ENCODE measurements around the gene MAOB. TPM values are rescaled to one million over a fixed set of nuclear protein-coding genes. Genes with fewer than 3 reads are reported as not detected.
"Not testable (repeated sequence)": the region's sequence is repeated elsewhere in the genome, so short reads cannot be mapped to it uniquely, and the experiment has no call there.

Gene MAOB
- polyA plus RNA-seq = 1 to 10 TPM; 1.6 to 7.5 TPM

DNA sequence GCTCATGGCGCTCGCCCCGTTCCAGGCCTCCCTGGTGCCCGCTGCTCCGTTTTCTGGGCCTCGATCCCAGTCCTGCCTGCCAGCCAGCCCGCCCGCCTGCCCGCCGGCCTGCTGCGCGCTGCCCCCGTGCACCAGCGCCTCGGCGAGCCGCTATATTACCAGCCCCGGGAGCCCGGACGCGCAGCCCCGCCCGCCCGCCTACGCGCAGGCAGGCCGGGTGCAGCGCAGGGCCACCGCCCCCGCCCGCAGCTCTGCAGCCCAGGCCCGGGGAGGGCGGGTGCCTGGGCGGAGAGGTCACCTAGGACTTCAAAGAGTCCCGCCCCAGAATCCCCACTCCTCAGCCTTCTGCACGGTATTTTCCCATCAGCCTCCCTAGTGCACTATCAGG, at the start of gene MAOB:
MAOB (minus strand) TSS at position 157 of the 388 bp plus-strand sequence; CDS start at position 6, 151 bp downstream.
- Histone ChIP-seq H3K36me3 (ENCODE audit: control insufficient read depth in 2 of 2, insufficient read depth in 2 of 2, low read length in 1 of 2) (no peaks in the 10 kb centered on the region), H3K4me3 (ENCODE audit: low read depth in 1 of 2, low read length in 2 of 2) (peak within 1 kb of the TSS; percentile 25 to 50), H3K27ac (ENCODE audit: low read depth in 2 of 2, low read length in 1 of 2) (peak within 1 kb of the TSS; percentile 27 to 30), H3K9me3 (ENCODE audit: control insufficient read depth in 2 of 2, insufficient read depth in 1 of 2, low read depth in 1 of 2, low read length in 1 of 2) (no peaks in the 10 kb centered on the region), H3K4me1 (ENCODE audit: control insufficient read depth in 2 of 2, insufficient read depth in 2 of 2, low read length in 1 of 2) (peaks cover 0 to 2% of the 10 kb centered on the region in 2 donors), H3K27me3 (ENCODE audit: control insufficient read depth in 1 of 2, insufficient read depth in 2 of 2, low read length in 2 of 2) (peaks cover 0 to 6% of the 10 kb centered on the region in 2 donors)
- WGBS, 2 donors = 2 to 20% methylated on average over 33 to 36 of the region's 36 CpGs

- not testable (repeated sequence) for H3K27me3 ChIP-seq (ENCODE audit: control insufficient read depth in 1 of 2, insufficient read depth in 2 of 2, low read length in 2 of 2); H3K9me3 ChIP-seq (ENCODE audit: control insufficient read depth in 2 of 2, insufficient read depth in 1 of 2, low read depth in 1 of 2, low read length in 1 of 2); H3K4me3 ChIP-seq (ENCODE audit: low read depth in 1 of 2, low read length in 2 of 2); H3K27ac ChIP-seq (ENCODE audit: low read depth in 2 of 2, low read length in 1 of 2); H3K36me3 ChIP-seq (ENCODE audit: control insufficient read depth in 2 of 2, insufficient read depth in 2 of 2, low read length in 1 of 2); H3K4me1 ChIP-seq (ENCODE audit: control insufficient read depth in 2 of 2, insufficient read depth in 2 of 2, low read length in 1 of 2)
- WGBS, 2 donors = 80 to 82% methylated on average over 3 of the region's 3 CpGs
These were observed 39.8 kb upstream of the MAOB start for GRCh38 chrX:43922032-43922431.

DNA sequence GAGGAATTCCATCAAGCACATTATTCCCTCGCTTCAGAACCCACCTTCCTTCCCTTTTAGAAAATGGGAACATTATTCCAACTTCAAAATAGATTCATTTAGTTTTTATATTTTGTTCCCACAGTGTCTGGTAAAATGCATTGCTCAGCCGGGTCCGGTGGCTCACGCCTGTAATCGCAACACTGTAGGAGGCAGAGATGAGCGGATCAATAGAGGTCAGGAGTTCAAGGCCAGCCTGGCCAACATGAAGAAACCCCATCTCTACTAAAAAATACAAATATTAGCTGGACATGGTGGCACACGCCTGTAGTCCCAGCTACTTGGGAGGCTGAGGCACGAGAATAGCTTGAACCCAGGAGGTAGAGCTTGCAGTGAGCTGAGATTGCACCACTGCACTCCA, 28.5 kb upstream of the MAOB start:
- H3K27ac ChIP-seq (ENCODE audit: low read depth in 2 of 2, low read length in 1 of 2); H3K36me3 ChIP-seq (ENCODE audit: control insufficient read depth in 2 of 2, insufficient read depth in 2 of 2, low read length in 1 of 2); H3K4me3 ChIP-seq (ENCODE audit: low read depth in 1 of 2, low read length in 2 of 2); H3K27me3 ChIP-seq (ENCODE audit: control insufficient read depth in 1 of 2, insufficient read depth in 2 of 2, low read length in 2 of 2); H3K4me1 ChIP-seq (ENCODE audit: control insufficient read depth in 2 of 2, insufficient read depth in 2 of 2, low read length in 1 of 2); H3K9me3 ChIP-seq (ENCODE audit: control insufficient read depth in 2 of 2, insufficient read depth in 1 of 2, low read depth in 1 of 2, low read length in 1 of 2): not testable (repeated sequence)
- 79 to 95% methylated on average over 8 of the region's 8 CpGs for WGBS, 2 donors

- no peak overlapping the region for H3K27ac ChIP-seq (ENCODE audit: low read depth in 2 of 2, low read length in 1 of 2)
- H3K9me3 ChIP-seq (ENCODE audit: control insufficient read depth in 2 of 2, insufficient read depth in 1 of 2, low read depth in 1 of 2, low read length in 1 of 2) = no peaks in the 10 kb centered on the region
- H3K36me3 ChIP-seq (ENCODE audit: control insufficient read depth in 2 of 2, insufficient read depth in 2 of 2, low read length in 1 of 2) = no peaks in the 10 kb centered on the region
These were observed 27.8 kb upstream of the MAOB start for GRCh38 chrX:43910012-43910411.

GRCh38 chrX:43909141-43909540, 26.9 kb upstream of the MAOB start:
- H3K4me3 ChIP-seq (ENCODE audit: low read depth in 1 of 2, low read length in 2 of 2) = no peak overlapping the region
- H3K4me1 ChIP-seq (ENCODE audit: control insufficient read depth in 2 of 2, insufficient read depth in 2 of 2, low read length in 1 of 2) = no peaks in the 10 kb centered on the region
- no peak overlapping the region for H3K27ac ChIP-seq (ENCODE audit: low read depth in 2 of 2, low read length in 1 of 2)
- no peaks in the 10 kb centered on the region for H3K9me3 ChIP-seq (ENCODE audit: control insufficient read depth in 2 of 2, insufficient read depth in 1 of 2, low read depth in 1 of 2, low read length in 1 of 2)
- H3K27me3 ChIP-seq (ENCODE audit: control insufficient read depth in 1 of 2, insufficient read depth in 2 of 2, low read length in 2 of 2) = peaks cover 0 to 3% of the 10 kb centered on the region in 2 donors
- WGBS, 2 donors = 92 to 97% methylated on average over 1 of the region's 1 CpG
- H3K36me3 ChIP-seq (ENCODE audit: control insufficient read depth in 2 of 2, insufficient read depth in 2 of 2, low read length in 1 of 2) = no peaks in the 10 kb centered on the region

More at GRCh38 chrX:43910012-43910411, 27.8 kb upstream of the MAOB start:
- H3K27me3 ChIP-seq (ENCODE audit: control insufficient read depth in 1 of 2, insufficient read depth in 2 of 2, low read length in 2 of 2) = peaks cover 0 to 3% of the 10 kb centered on the region in 2 donors
- H3K4me1 ChIP-seq (ENCODE audit: control insufficient read depth in 2 of 2, insufficient read depth in 2 of 2, low read length in 1 of 2) = no peaks in the 10 kb centered on the region
- 44 to 63% methylated on average over 1 of the region's 1 CpG for WGBS, 2 donors
- H3K4me3 ChIP-seq (ENCODE audit: low read depth in 1 of 2, low read length in 2 of 2) = no peak overlapping the region

DNA sequence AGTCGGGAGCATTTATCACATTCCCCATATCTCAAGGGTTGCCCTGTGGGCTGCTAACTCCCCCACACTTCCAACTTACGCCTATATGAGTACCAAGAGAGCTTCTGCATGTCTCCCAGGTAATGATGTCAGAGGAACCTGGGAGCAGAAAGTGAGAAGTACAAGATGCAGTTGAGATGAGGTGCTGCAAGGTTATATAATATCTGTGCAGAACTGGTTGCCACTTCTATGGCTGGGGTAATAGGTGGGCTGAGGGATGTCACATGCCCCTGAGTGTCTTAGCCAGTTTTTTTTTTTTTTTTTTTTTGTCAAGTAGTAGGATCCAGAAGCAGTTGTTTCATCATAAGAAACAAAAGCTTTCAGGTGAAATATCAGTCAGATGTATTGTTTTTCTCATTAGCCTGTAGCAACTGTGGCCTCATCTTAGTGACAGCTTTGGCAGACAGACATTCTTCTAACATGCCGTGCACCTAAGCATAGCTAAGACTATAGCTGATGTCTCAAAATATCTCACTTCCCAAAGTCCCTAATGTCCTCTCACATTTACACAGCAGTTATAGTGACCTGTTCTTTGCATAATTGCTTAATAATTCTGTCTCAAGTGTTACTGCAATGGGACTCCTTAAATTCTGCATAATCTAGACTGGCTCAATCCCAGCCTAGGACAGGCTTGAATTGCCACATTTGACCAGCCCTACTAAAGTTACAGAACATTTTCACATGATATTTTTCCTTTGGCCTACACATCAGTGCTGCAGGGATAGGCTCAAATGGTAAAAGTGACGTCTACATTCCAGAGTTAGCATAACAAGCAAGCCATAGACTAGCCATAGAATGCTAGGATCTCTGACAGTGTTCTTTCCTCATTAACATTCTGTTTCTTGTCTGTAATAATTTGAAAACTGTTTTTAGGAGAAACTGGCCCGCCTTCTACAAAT, 17.9 kb upstream of the MAOB start:
- Histone ChIP-seq H3K9me3 (ENCODE audit: control insufficient read depth in 2 of 2, insufficient read depth in 1 of 2, low read depth in 1 of 2, low read length in 1 of 2) (no peaks in the 10 kb centered on the region), H3K4me1 (ENCODE audit: control insufficient read depth in 2 of 2, insufficient read depth in 2 of 2, low read length in 1 of 2) (no peaks in the 10 kb centered on the region), H3K27me3 (ENCODE audit: control insufficient read depth in 1 of 2, insufficient read depth in 2 of 2, low read length in 2 of 2) (peaks cover 0 to 4% of the 10 kb centered on the region in 2 donors), H3K4me3 (ENCODE audit: low read depth in 1 of 2, low read length in 2 of 2) (no peak overlapping the region), H3K27ac (ENCODE audit: low read depth in 2 of 2, low read length in 1 of 2) (no peak overlapping the region), H3K36me3 (ENCODE audit: control insufficient read depth in 2 of 2, insufficient read depth in 2 of 2, low read length in 1 of 2) (no peaks in the 10 kb centered on the region)
- 68 to 85% methylated on average over 5 of the region's 5 CpGs for whole genome bisulfite sequencing, 2 donors

GRCh38 chrX:43898406-43899035, 16.3 kb upstream of the MAOB start:
- Histone ChIP-seq H3K9me3 (ENCODE audit: control insufficient read depth in 2 of 2, insufficient read depth in 1 of 2, low read depth in 1 of 2, low read length in 1 of 2) (no peaks in the 10 kb centered on the region), H3K36me3 (ENCODE audit: control insufficient read depth in 2 of 2, insufficient read depth in 2 of 2, low read length in 1 of 2) (no peaks in the 10 kb centered on the region)
- 66 to 85% methylated on average over 5 of the region's 5 CpGs for WGBS, 2 donors

DNA sequence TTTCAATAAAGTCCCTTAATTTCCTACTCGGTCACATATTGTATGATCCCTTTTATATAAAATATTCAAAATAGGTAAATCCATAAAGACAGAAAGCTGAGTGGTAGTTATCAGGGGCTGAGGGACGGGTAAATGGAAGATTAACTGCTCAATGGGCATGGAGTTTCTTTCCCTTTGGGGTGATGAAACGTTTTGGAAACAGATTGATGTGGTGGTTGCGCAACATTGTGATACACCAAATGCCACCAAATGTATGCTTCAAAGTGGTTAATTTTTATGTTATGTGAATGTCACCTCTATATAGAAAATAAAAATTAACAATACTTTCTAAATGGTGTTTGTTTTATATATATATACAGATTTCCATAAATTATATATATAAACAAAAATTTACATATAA, 15.0 kb upstream of the MAOB start:
- Histone ChIP-seq H3K4me3 (ENCODE audit: low read depth in 1 of 2, low read length in 2 of 2) (no peak overlapping the region), H3K36me3 (ENCODE audit: control insufficient read depth in 2 of 2, insufficient read depth in 2 of 2, low read length in 1 of 2) (no peaks in the 10 kb centered on the region), H3K4me1 (ENCODE audit: control insufficient read depth in 2 of 2, insufficient read depth in 2 of 2, low read length in 1 of 2) (no peaks in the 10 kb centered on the region), H3K27ac (ENCODE audit: low read depth in 2 of 2, low read length in 1 of 2) (no peak overlapping the region), H3K27me3 (ENCODE audit: control insufficient read depth in 1 of 2, insufficient read depth in 2 of 2, low read length in 2 of 2) (peaks cover 0 to 4% of the 10 kb centered on the region in 2 donors), H3K9me3 (ENCODE audit: control insufficient read depth in 2 of 2, insufficient read depth in 1 of 2, low read depth in 1 of 2, low read length in 1 of 2) (no peaks in the 10 kb centered on the region)
- WGBS, 2 donors = 67 to 76% methylated on average over 4 of the region's 4 CpGs

More at GRCh38 chrX:43898406-43899035, 16.3 kb upstream of the MAOB start:
- H3K4me1 ChIP-seq (ENCODE audit: control insufficient read depth in 2 of 2, insufficient read depth in 2 of 2, low read length in 1 of 2) = no peaks in the 10 kb centered on the region
- H3K27ac ChIP-seq (ENCODE audit: low read depth in 2 of 2, low read length in 1 of 2) = no peak overlapping the region
- H3K27me3 ChIP-seq (ENCODE audit: control insufficient read depth in 1 of 2, insufficient read depth in 2 of 2, low read length in 2 of 2) = no peaks in the 10 kb centered on the region
- no peak overlapping the region for H3K4me3 ChIP-seq (ENCODE audit: low read depth in 1 of 2, low read length in 2 of 2)

DNA sequence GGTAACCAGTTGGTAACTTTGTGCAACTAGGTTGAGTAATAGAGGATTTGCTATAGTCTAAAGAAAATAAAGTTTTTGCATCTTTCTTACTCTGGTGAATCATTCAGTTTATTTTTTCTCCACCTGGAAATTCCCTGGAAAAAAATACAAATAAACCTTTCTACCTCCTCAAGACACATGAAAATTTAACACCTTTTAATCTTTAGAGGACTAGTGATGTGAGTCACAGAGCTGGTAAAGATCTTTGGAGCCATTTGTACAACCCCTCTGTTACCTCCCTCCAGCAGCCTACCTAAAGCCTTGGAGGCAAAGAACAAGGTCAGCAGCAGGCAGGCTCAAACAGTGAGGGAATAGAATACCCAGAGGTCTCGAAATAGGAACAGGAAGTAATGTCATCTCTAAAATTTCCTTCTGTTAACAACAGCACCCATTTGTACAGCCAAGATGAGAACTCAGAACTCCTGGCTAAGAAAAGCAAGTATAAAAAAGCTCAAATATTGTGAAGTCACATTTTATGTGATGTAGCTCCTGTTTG, 10.2 kb upstream of the MAOB start:
- no peaks in the 10 kb centered on the region for H3K9me3 ChIP-seq (ENCODE audit: control insufficient read depth in 2 of 2, insufficient read depth in 1 of 2, low read depth in 1 of 2, low read length in 1 of 2)
- H3K4me3 ChIP-seq (ENCODE audit: low read depth in 1 of 2, low read length in 2 of 2) = no peak overlapping the region
- H3K4me1 ChIP-seq (ENCODE audit: control insufficient read depth in 2 of 2, insufficient read depth in 2 of 2, low read length in 1 of 2) = no peaks in the 10 kb centered on the region
- no peaks in the 10 kb centered on the region for H3K36me3 ChIP-seq (ENCODE audit: control insufficient read depth in 2 of 2, insufficient read depth in 2 of 2, low read length in 1 of 2)
- 21 to 26% methylated on average over 1 of the region's 1 CpG for WGBS, 2 donors
- peaks cover 0 to 4% of the 10 kb centered on the region in 2 donors for H3K27me3 ChIP-seq (ENCODE audit: control insufficient read depth in 1 of 2, insufficient read depth in 2 of 2, low read length in 2 of 2)
- no peak overlapping the region for H3K27ac ChIP-seq (ENCODE audit: low read depth in 2 of 2, low read length in 1 of 2)
